Caco-2 (cell line): Measurements from ENCODE around the gene VAT1. TPM values are rescaled to one million over a fixed set of nuclear protein-coding genes. Genes with fewer than 3 reads are reported as not detected.
A peak's percentile ranks its signal among the peaks of the same experiment; 100 is the strongest.

ENCODE experiments used
- BruUV-seq: library from RNA; stranded (reverse); fragments of 400-500 nt; replicated peaks from 2 replicates; lab custom pipeline; 2021; lab: Mats Ljungman, UMichigan
- CTCF ChIA-PET: fragments of 300-600 bp; sonication (Branson Sonifier 250); formaldehyde crosslinking; loops from one replicate; lab custom pipeline; 2022; ENCODE audit warnings: antibody characterized with exemption; lab: Charles Lee
- POLR2A ChIA-PET: fragments of 300-600 bp; sonication (Branson Sonifier 250); formaldehyde crosslinking; loops from one replicate; lab custom pipeline; 2022; ENCODE audit warnings: antibody characterized with exemption; lab: Charles Lee
- DNase-seq, 2 experiments: peaks; one replicate each; pipeline versions ENCODE4 v3.0.0 to v3.0.0-alpha.2; 2020 to 2022
- H3K27me3 ChIP-seq: replicated peaks from 2 replicates; pipeline ENCODE4 v1.6.0; 2011; ENCODE audit warnings: low read length; ENCODE audit not compliant: control insufficient read depth, insufficient read depth
- H3K36me3 ChIP-seq: 2 replicates; pipeline ENCODE4 v1.5.1; 2011; ENCODE audit warnings: low read length; ENCODE audit not compliant: control insufficient read depth, insufficient read depth
- H3K4me1 ChIP-seq: fragments of 250-450 bp; sonication (Bioruptor Pico); 2 replicates; pipeline ENCODE4 v1.5.1; 2020; ENCODE audit warnings: mild to moderate bottlenecking
- H3K4me3 ChIP-seq: 2 replicates; pipeline ENCODE4 v1.5.1; 2011; ENCODE audit warnings: low read depth, mild to moderate bottlenecking, control low read depth, low read length
- H3K9me3 ChIP-seq: fragments of 250-450 bp; sonication (Bioruptor Pico); 2 replicates; pipeline ENCODE4 v1.5.1; 2020; ENCODE audit warnings: mild to moderate bottlenecking, moderate library complexity
- H3K27ac Mint-ChIP-seq: one replicate; pipeline ENCODE4 v1.8.0; 2022; ENCODE audit warnings: mixed read lengths; ENCODE audit not compliant: unreplicated experiment
- H3K27me3 Mint-ChIP-seq: one replicate; pipeline ENCODE4 v1.8.0; 2022; ENCODE audit warnings: mixed read lengths; ENCODE audit not compliant: insufficient read depth, unreplicated experiment
- H3K36me3 Mint-ChIP-seq: one replicate; pipeline ENCODE4 v1.8.0; 2022; ENCODE audit warnings: mild to moderate bottlenecking, mixed read lengths; ENCODE audit not compliant: insufficient read depth, unreplicated experiment
- H3K4me1 Mint-ChIP-seq: one replicate; pipeline ENCODE4 v1.8.0; 2022; ENCODE audit warnings: low read depth, mixed read lengths; ENCODE audit not compliant: unreplicated experiment
- H3K4me3 Mint-ChIP-seq: one replicate; pipeline ENCODE4 v1.8.0; 2022; ENCODE audit warnings: mild to moderate bottlenecking, moderate library complexity, mixed read lengths; ENCODE audit not compliant: unreplicated experiment
- H3K9me3 Mint-ChIP-seq: one replicate; pipeline ENCODE4 v1.8.0; 2022; ENCODE audit warnings: mixed read lengths; ENCODE audit not compliant: unreplicated experiment
- intact Hi-C: fragments of 100-400 bp; cut with micrococcal nuclease; formaldehyde crosslinking; loops from one replicate; pipeline ENCODE4 v1.10.0; 2022; ENCODE audit not compliant: unreplicated experiment
- total RNA-seq: library from RNA; stranded (reverse); gene quantifications from 2 replicates; pipeline ENCODE4 v1.2.3, GENCODE V29; 2022
- TF ChIP-seq, protein P1 (sequence below), 2 experiments: fragments of 200-600 bp in 1 of 2; IDR thresholded peaks; 1 replicate in 1 of 2; 2 replicates in 1 of 2; pipeline versions ENCODE4 v1.5.1 to v1.8.0; 2011 to 2022; ENCODE audit warnings: antibody characterized with exemption in 1 of 2, control low read depth in 1 of 2, inconsistent platforms in 1 of 2, low read depth in 1 of 2, low read length in 1 of 2, mild to moderate bottlenecking in 1 of 2, moderate library complexity in 1 of 2; ENCODE audit not compliant: insufficient read depth in 1 of 2, severe bottlenecking in 1 of 2, unreplicated experiment in 1 of 2

Gene VAT1
- total RNA-seq, 1 experiment from 2014 or later: 236 TPM

DNA sequence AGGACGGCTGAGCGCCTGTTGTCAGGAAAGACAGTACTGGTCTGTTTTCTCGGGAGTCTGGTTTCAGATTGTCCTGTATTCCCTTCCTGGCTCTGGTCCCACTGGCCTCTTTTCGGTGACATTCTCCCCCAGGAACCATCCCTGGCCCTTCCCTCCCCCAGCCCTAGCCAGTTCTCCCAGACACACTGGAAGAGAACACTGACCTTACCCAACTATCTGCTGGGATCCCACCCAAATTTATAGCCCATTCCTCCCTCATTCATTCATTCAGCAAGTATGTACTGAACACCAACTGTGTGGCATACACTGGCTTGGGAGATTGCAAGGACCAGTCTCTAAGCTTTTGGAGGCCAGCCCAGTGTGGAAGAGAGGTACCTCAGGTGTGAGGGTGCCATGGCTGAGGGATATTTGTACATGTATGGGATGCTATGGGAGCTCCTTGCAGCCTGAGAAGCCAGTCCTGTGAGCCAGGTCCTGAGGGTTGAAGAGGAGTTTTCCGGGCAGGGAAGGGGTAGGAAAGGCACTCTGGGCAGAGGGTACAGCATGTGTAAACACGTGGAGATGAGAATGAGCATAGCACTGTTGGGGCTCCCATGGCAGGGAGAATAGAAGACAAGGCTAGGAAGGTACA, 8.1 kb upstream of the VAT1 start:
- Mint-ChIP-seq H3K27me3 (no peaks in the 10 kb centered on the region), H3K27ac (peak overlapping the region; percentile 2), H3K9me3 (no peaks in the 10 kb centered on the region), H3K4me3 (no peak overlapping the region), H3K4me1 (peaks cover 10% of the 10 kb centered on the region), H3K36me3 (no peaks in the 10 kb centered on the region)
- peaks cover 16% of the 10 kb centered on the region for H3K4me1 ChIP-seq
- intact Hi-C loops: no loop called here
- BruUV-seq: no TSS peak
- TF ChIP-seq, protein P1, sequence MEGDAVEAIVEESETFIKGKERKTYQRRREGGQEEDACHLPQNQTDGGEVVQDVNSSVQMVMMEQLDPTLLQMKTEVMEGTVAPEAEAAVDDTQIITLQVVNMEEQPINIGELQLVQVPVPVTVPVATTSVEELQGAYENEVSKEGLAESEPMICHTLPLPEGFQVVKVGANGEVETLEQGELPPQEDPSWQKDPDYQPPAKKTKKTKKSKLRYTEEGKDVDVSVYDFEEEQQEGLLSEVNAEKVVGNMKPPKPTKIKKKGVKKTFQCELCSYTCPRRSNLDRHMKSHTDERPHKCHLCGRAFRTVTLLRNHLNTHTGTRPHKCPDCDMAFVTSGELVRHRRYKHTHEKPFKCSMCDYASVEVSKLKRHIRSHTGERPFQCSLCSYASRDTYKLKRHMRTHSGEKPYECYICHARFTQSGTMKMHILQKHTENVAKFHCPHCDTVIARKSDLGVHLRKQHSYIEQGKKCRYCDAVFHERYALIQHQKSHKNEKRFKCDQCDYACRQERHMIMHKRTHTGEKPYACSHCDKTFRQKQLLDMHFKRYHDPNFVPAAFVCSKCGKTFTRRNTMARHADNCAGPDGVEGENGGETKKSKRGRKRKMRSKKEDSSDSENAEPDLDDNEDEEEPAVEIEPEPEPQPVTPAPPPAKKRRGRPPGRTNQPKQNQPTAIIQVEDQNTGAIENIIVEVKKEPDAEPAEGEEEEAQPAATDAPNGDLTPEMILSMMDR (IDR thresholded peaks at IDR 0.05; ENCODE audit: insufficient read depth in 1 of 2, low read depth in 1 of 2, low read length in 1 of 2, severe bottlenecking in 1 of 2, unreplicated experiment in 1 of 2): no peak
- H3K9me3 ChIP-seq: no peaks in the 10 kb centered on the region
- H3K36me3 ChIP-seq: no peaks in the 10 kb centered on the region
- ChIA-PET CTCF (interaction anchor here (0.5 kb wide), 1 partner anchor 106 kb away, joined by 4 read pairs; no protein-coding TSS in a partner anchor), POLR2A (interaction anchor here (0.6 to 1.1 kb wide), 2 partner anchors 32 to 337 kb away, joined by 4 to 8 read pairs; no protein-coding TSS in a partner anchor)
- DNase-seq: no peak
- no peaks in the 10 kb centered on the region for H3K27me3 ChIP-seq
- H3K4me3 ChIP-seq: no peak overlapping the region

DNA sequence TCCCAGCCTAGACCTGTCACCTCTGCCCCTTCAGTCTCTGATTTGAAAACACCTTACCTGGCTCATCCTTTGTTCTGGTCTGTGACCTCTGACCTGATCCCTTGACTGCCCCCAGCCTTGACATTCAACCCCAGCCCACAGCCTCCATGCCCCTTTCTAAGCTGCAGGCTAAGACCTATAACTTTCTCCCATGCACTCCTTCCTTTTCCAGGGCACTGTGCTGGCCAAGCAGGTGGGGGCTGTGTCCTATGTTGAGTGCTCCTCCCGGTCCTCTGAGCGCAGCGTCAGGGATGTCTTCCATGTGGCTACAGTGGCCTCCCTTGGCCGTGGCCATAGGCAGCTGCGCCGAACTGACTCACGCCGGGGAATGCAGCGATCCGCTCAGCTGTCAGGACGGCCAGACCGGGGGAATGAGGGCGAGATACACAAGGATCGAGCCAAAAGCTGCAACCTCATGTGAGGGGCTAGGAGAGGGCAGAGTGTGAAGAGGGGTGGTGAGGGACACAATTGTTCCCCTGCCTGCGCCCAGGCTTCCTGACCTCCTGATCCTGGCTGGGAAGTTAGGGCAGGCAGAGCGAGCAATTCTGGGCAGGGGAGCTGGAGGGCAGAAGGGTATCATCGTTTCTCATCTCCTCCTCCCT, 6.2 kb upstream of the VAT1 start:
- Mint-ChIP-seq H3K4me1 (no peaks in the 10 kb centered on the region), H3K27me3 (no peaks in the 10 kb centered on the region), H3K36me3 (no peaks in the 10 kb centered on the region), H3K4me3 (no peak overlapping the region), H3K27ac (no peak overlapping the region), H3K9me3 (no peaks in the 10 kb centered on the region)
- no peaks in the 10 kb centered on the region for H3K9me3 ChIP-seq
- DNase-seq: no peak
- TF ChIP-seq, protein P1 (IDR thresholded peaks at IDR 0.05; ENCODE audit: insufficient read depth in 1 of 2, low read depth in 1 of 2, low read length in 1 of 2, severe bottlenecking in 1 of 2, unreplicated experiment in 1 of 2): no peak
- H3K4me3 ChIP-seq: no peak overlapping the region
- CTCF ChIA-PET: interaction anchor here (1.0 kb wide), 1 partner anchor 30 kb away, joined by 3 read pairs; the partner anchor contains the start of gene RPL27
- intact Hi-C loops: no loop called here
- H3K27me3 ChIP-seq: no peaks in the 10 kb centered on the region
- no peaks in the 10 kb centered on the region for H3K36me3 ChIP-seq
- H3K4me1 ChIP-seq: peaks cover 9% of the 10 kb centered on the region; the same call in 1 of the 2 replicates
- POLR2A ChIA-PET: no interaction called here
- BruUV-seq: no TSS peak

DNA sequence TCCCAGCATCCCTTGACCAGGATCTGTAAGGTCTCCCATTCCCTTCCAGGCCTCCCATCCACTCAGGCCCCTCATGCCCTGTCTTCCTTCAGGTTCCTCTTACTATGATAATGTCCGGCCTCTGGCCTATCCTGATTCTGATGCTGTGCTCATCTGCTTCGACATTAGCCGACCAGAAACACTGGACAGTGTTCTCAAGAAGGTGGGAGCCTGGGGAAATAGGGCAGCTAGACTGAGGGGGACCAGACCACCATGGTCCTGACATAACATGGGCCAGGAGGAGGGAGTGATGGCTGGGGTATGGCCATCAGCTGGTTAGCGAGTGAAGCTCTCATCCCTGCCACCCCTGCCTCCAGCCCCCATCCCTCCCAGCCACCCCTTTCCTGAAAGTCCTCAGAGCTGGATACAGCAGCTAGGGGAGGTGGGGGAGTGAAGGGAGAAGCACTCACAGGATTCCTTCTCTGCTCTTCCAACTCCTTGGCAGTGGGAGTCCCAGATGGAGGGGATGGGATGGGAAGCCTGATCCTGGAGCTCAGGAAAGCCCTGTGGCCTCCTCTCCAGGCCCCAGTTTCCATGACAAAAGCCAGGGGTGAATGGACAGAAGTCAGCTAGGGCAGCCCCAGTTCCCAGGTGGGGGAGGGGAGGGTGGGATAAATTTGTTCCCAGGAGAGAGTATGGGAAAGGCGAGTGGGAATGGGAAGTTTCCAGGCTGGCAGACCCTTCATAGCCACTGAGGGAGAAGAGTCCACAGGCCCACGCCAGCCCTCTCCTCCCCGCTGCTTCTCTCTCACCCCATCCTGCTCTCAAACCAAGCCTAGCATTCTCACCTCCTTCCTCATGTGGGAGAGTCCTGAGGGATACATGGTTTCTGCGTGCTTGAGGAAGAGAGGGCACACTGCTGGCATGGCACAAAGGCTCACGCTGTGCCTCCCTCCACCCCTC, 5.2 kb upstream of the VAT1 start:
- TF ChIP-seq, protein P1 (IDR thresholded peaks at IDR 0.05; ENCODE audit: insufficient read depth in 1 of 2, low read depth in 1 of 2, low read length in 1 of 2, severe bottlenecking in 1 of 2, unreplicated experiment in 1 of 2): no peak
- H3K27ac Mint-ChIP-seq: no peak overlapping the region
- Histone ChIP-seq H3K4me1 (peaks cover 14% of the 10 kb centered on the region; the same call in 1 of the 2 replicates), H3K27me3 (no peaks in the 10 kb centered on the region), H3K36me3 (no peaks in the 10 kb centered on the region), H3K4me3 (no peak overlapping the region), H3K9me3 (no peaks in the 10 kb centered on the region)
- no peaks in the 10 kb centered on the region for H3K27me3 Mint-ChIP-seq
- intact Hi-C loops: no loop called here
- no peaks in the 10 kb centered on the region for H3K4me1 Mint-ChIP-seq
- no peak overlapping the region for H3K4me3 Mint-ChIP-seq
- H3K36me3 Mint-ChIP-seq: peaks cover under 1% of the 10 kb centered on the region
- ChIA-PET POLR2A (interaction anchor here (0.6 kb wide), 1 partner anchor 333 kb away, joined by 6 read pairs; no protein-coding TSS in a partner anchor), CTCF (interaction anchor here (1.6 kb wide), 1 partner anchor 29 kb away, joined by 4 read pairs; the partner anchor contains the start of gene RPL27)
- no peak for DNase-seq
- no peaks in the 10 kb centered on the region for H3K9me3 Mint-ChIP-seq
- no TSS peak for BruUV-seq
